CD14-positive monocyte (primary cell): Measurements from ENCODE around the gene VCAM1. TPM values are rescaled to one million over a fixed set of nuclear protein-coding genes. Genes with fewer than 3 reads are reported as not detected.

ENCODE experiments used
- DNase-seq, 3 donors: peaks; one replicate each; pipeline ENCODE4 v3.0.0-alpha.2; 2011 to 2022
- H2AFZ ChIP-seq: 2 replicates; pipeline ENCODE4 v1.6.0; 2012; ENCODE audit warnings: mild to moderate bottlenecking, low read depth, low read length, inconsistent platforms; ENCODE audit not compliant: insufficient read depth, poor library complexity, severe bottlenecking
- H3K27ac ChIP-seq, 2 donors: 1 replicate in 1 of 2; 2 replicates in 1 of 2; pipeline ENCODE4 v1.5.1; 2012 to 2013; ENCODE audit warnings: low read length in 2 of 2, control low read depth in 1 of 2, inconsistent platforms in 1 of 2, low read depth in 1 of 2, mild to moderate bottlenecking in 1 of 2
- H3K27me3 ChIP-seq, 2 donors: one replicate each; pipeline versions ENCODE4 v1.6.0 to v1.6.1; 2011 to 2013; ENCODE audit warnings: low read length in 2 of 2; ENCODE audit not compliant: control insufficient read depth in 2 of 2, insufficient read depth in 2 of 2
- H3K36me3 ChIP-seq, 2 donors: replicated peaks in 1 of 2; 1 replicate in 1 of 2; 2 replicates in 1 of 2; pipeline versions ENCODE4 v1.5.1 to v1.6.1; 2012 to 2013; ENCODE audit warnings: low read length in 2 of 2, control low read depth in 1 of 2, inconsistent platforms in 1 of 2, mild to moderate bottlenecking in 1 of 2; ENCODE audit not compliant: insufficient read depth in 2 of 2, control insufficient read depth in 1 of 2
- H3K4me1 ChIP-seq, 2 donors: 1 replicate in 1 of 2; 2 replicates in 1 of 2; pipeline versions ENCODE4 v1.5.1 to v1.6.1; 2012 to 2013; ENCODE audit warnings: low read length in 2 of 2, control low read depth in 1 of 2, inconsistent platforms in 1 of 2, mild to moderate bottlenecking in 1 of 2, moderate library complexity in 1 of 2; ENCODE audit not compliant: insufficient read depth in 2 of 2, control insufficient read depth in 1 of 2
- H3K4me2 ChIP-seq: replicated peaks from 2 replicates; pipeline ENCODE3; 2012; ENCODE audit warnings: low read length, moderate library complexity, mild to moderate bottlenecking; ENCODE audit not compliant: poor library complexity, severe bottlenecking; ENCODE audit errors: extremely low read depth
- H3K4me3 ChIP-seq, 3 experiments: fragments of 200-600 bp in 1 of 3; sonication (generic) in 1 of 3; replicated peaks in 1 of 3; 1 replicate in 2 of 3; 2 replicates in 1 of 3; pipeline ENCODE4 v1.5.1; 2011 to 2013; ENCODE audit warnings: low read length in 3 of 3, mild to moderate bottlenecking in 3 of 3, control low read depth in 2 of 3, low read depth in 2 of 3, inconsistent platforms in 1 of 3, moderate library complexity in 1 of 3
- H3K79me2 ChIP-seq: 2 replicates; pipeline ENCODE4 v1.6.0; 2012; ENCODE audit warnings: mild to moderate bottlenecking, control low read depth, inconsistent platforms, low read length, moderate library complexity; ENCODE audit not compliant: insufficient read depth
- H3K9ac ChIP-seq: 2 replicates; pipeline ENCODE4 v1.6.0; 2017; ENCODE audit warnings: low read length, mild to moderate bottlenecking; ENCODE audit not compliant: insufficient read depth, poor library complexity, severe bottlenecking
- H3K9me3 ChIP-seq, 2 donors: replicated peaks in 1 of 2; 1 replicate in 1 of 2; 2 replicates in 1 of 2; pipeline versions ENCODE4 v1.5.1 to v1.6.1; 2012 to 2013; ENCODE audit warnings: low read length in 2 of 2, control low read depth in 1 of 2; ENCODE audit not compliant: control insufficient read depth in 1 of 2, insufficient read depth in 1 of 2
- H4K20me1 ChIP-seq: 2 replicates; pipeline ENCODE4 v1.6.0; 2012; ENCODE audit warnings: mild to moderate bottlenecking, low read length, control low read depth, moderate library complexity; ENCODE audit not compliant: insufficient read depth
- H3K27ac Mint-ChIP-seq, 7 donors: one replicate each; pipeline ENCODE4 v1.8.0; 2020; ENCODE audit warnings: mild to moderate bottlenecking in 7 of 7, mixed read lengths in 7 of 7, moderate library complexity in 6 of 7, inconsistent platforms in 2 of 7
- H3K27me3 Mint-ChIP-seq, 3 donors: one replicate each; pipeline ENCODE4 v1.8.0; 2021 to 2022; ENCODE audit warnings: low read depth in 3 of 3, mild to moderate bottlenecking in 3 of 3, mixed read lengths in 3 of 3, moderate library complexity in 3 of 3, inconsistent platforms in 1 of 3
- H3K36me3 Mint-ChIP-seq, 2 donors: one replicate each; pipeline ENCODE4 v1.8.0; 2020; ENCODE audit warnings: mixed read lengths in 2 of 2, inconsistent platforms in 1 of 2, mild to moderate bottlenecking in 1 of 2
- H3K4me1 Mint-ChIP-seq: one replicate; pipeline ENCODE4 v1.8.0; 2020; ENCODE audit warnings: mild to moderate bottlenecking, mixed read lengths
- H3K4me3 Mint-ChIP-seq, 2 donors: one replicate each; pipeline ENCODE4 v1.8.0; 2020; ENCODE audit warnings: mild to moderate bottlenecking in 2 of 2, mixed read lengths in 2 of 2, moderate library complexity in 1 of 2
- H3K9me3 Mint-ChIP-seq, 7 donors: one replicate each; pipeline ENCODE4 v1.8.0; 2020 to 2022; ENCODE audit warnings: mixed read lengths in 7 of 7, mild to moderate bottlenecking in 6 of 7, moderate library complexity in 6 of 7, inconsistent platforms in 2 of 7
- CTCF ChIP-seq: fragments of 200-600 bp; IDR thresholded peaks from one replicate; pipeline ENCODE4 v1.8.0; 2022; ENCODE audit warnings: antibody characterized with exemption, mild to moderate bottlenecking
- WGBS: methylation state at CpG from one replicate; pipeline ENCODE4 v1.1.5; 2013; ENCODE audit warnings: missing lambda C conversion rate; ENCODE audit not compliant: insufficient coverage; 5-methylcytosine and 5-hydroxymethylcytosine counted together
- intact Hi-C, 2 donors: fragments of 100-400 bp; cut with micrococcal nuclease; formaldehyde crosslinking; loops; one replicate each; pipeline versions ENCODE4 v1.15.0 to v1.15.1; 2023
- polyA plus RNA-seq, 3 donors: library from polyadenylated mRNA; depleted of rRNA in 1 of 3; unstranded in 2 of 3; stranded (reverse) in 1 of 3; fragments of 300-500 nt in 2 of 3; fragments of >200 nt in 1 of 3; fragmentation: Illumina TruSeq in 2 of 3; gene quantifications; 1 replicate in 2 of 3; 2 replicates in 1 of 3; pipeline ENCODE4 v1.2.3, GENCODE V29; 2012 to 2021

VCAM1 gene
- polyA plus RNA-seq, 3 donors = not detected

GRCh38 chr1:100713626-100714025 lies 5.9 kb upstream of the VCAM1 start:
- WGBS = 100% methylated on average over 3 of the region's 3 CpGs
- Histone ChIP-seq H3K36me3 (no peaks in the 10 kb centered on the region), H3K27me3 (no peaks in the 10 kb centered on the region), H3K4me3 (no peak overlapping the region), H3K9me3 (no peaks in the 10 kb centered on the region), H2AFZ (no peak overlapping the region), H3K9ac (no peak overlapping the region), H3K27ac (no peak overlapping the region), H3K4me1 (no peaks in the 10 kb centered on the region), H4K20me1 (no peaks in the 10 kb centered on the region), H3K4me2 (no peak overlapping the region), H3K79me2 (no peaks in the 10 kb centered on the region)
- H3K4me3 Mint-ChIP-seq = no peak overlapping the region
- peaks cover 0 to 1% (median 0%) of the 10 kb centered on the region in 3 donors for H3K27me3 Mint-ChIP-seq
- H3K36me3 Mint-ChIP-seq = no peaks in the 10 kb centered on the region
- peaks cover 1% of the 10 kb centered on the region for H3K4me1 Mint-ChIP-seq
- DNase-seq = no peak
- H3K27ac Mint-ChIP-seq = no peak overlapping the region
- H3K9me3 Mint-ChIP-seq = peaks cover 0 to 11% (median 4%) of the 10 kb centered on the region in 7 donors
- no peak for TF ChIP-seq CTCF
- intact Hi-C loops = no loop called here

- Histone ChIP-seq H3K79me2 (no peaks in the 10 kb centered on the region), H3K4me1 (no peaks in the 10 kb centered on the region), H4K20me1 (no peaks in the 10 kb centered on the region), H3K9ac (no peak overlapping the region), H3K4me3 (no peak overlapping the region), H3K4me2 (no peak overlapping the region), H2AFZ (no peak overlapping the region), H3K27me3 (no peaks in the 10 kb centered on the region), H3K36me3 (no peaks in the 10 kb centered on the region), H3K9me3 (no peaks in the 10 kb centered on the region), H3K27ac (no peak overlapping the region)
- intact Hi-C loops = no loop called here
- DNase-seq = no peak
- H3K9me3 Mint-ChIP-seq = peaks cover 0 to 13% (median 4%) of the 10 kb centered on the region in 7 donors
- H3K36me3 Mint-ChIP-seq = no peaks in the 10 kb centered on the region
- H3K27ac Mint-ChIP-seq = no peak overlapping the region
- H3K4me1 Mint-ChIP-seq = peaks cover 1% of the 10 kb centered on the region
- no peak overlapping the region for H3K4me3 Mint-ChIP-seq
- no peaks in the 10 kb centered on the region for H3K27me3 Mint-ChIP-seq
- WGBS = no CpG with 5 or more reads among the region's 1 CpG
- TF ChIP-seq CTCF = no peak
Measured at GRCh38 chr1:100714599-100714998, 4.9 kb upstream of the VCAM1 start.
